OCI-LY3 (cell line): Measurements from ENCODE around the gene TRDMT1.

ENCODE experiments used
- CTCF ChIP-seq: fragments of 200-600, 300-600 bp; sonication (generic); IDR thresholded peaks from 2 replicates; pipeline ENCODE4 v1.5.1; 2014; ENCODE audit warnings: antibody characterized with exemption, low read length, low read depth
- EZH2phosphoT487 ChIP-seq: fragments of 200-600 bp; shearing (Covaris generic); IDR thresholded peaks from 2 replicates; pipeline ENCODE4 v1.6.1; 2018; ENCODE audit warnings: antibody characterized with exemption, mixed run types, low read depth

GRCh38 chr10:17199351-17199804 lies 2.1 kb downstream of the TRDMT1 start:
- no peak for TF ChIP-seq CTCF
- no peak for TF ChIP-seq EZH2phosphoT487
